HUES48 (cell line): ENCODE measurements around the gene EEF1G.

ENCODE experiments used
- H3K27ac ChIP-seq: one replicate; pipeline ENCODE4 v1.7.0; 2013; ENCODE audit warnings: low read depth, low read length, inconsistent platforms
- H3K27me3 ChIP-seq: 2 replicates; pipeline ENCODE4 v1.6.1; 2013; ENCODE audit warnings: mild to moderate bottlenecking, low read length; ENCODE audit not compliant: control insufficient read depth, insufficient read depth
- H3K36me3 ChIP-seq: 2 replicates; pipeline ENCODE4 v1.6.1; 2013; ENCODE audit warnings: low read length; ENCODE audit not compliant: control insufficient read depth, insufficient read depth
- H3K4me1 ChIP-seq: 2 replicates; pipeline ENCODE4 v1.6.1; 2013; ENCODE audit warnings: mild to moderate bottlenecking, low read length; ENCODE audit not compliant: control insufficient read depth, insufficient read depth
- H3K4me3 ChIP-seq: 2 replicates; pipeline ENCODE4 v1.5.1; 2013; ENCODE audit warnings: mild to moderate bottlenecking, low read depth, low read length
- H3K9ac ChIP-seq: 2 replicates; pipeline ENCODE4 v1.6.1; 2013; ENCODE audit warnings: mild to moderate bottlenecking, low read depth, low read length, moderate library complexity
- H3K9me3 ChIP-seq: 2 replicates; pipeline ENCODE4 v1.6.1; 2013; ENCODE audit warnings: low read length; ENCODE audit not compliant: control insufficient read depth, insufficient read depth

Gene EEF1G

GRCh38 chr11:62543680-62544444 is 29.8 kb downstream of the EEF1G start:
- Histone ChIP-seq H3K4me3 (peak overlapping the region; percentile 33; the same call in 1 of the 2 replicates), H3K27ac (no peak overlapping the region), H3K9ac (no peak overlapping the region), H3K9me3 (no peaks in the 10 kb centered on the region), H3K27me3 (peaks cover 64% of the 10 kb centered on the region), H3K36me3 (no peaks in the 10 kb centered on the region), H3K4me1 (peaks cover 18% of the 10 kb centered on the region)

- peak overlapping the region; percentile 32; the same call in 1 of the 2 replicates for H3K4me3 ChIP-seq
- H3K36me3 ChIP-seq: no peaks in the 10 kb centered on the region
- no peak overlapping the region for H3K9ac ChIP-seq
- peaks cover 17% of the 10 kb centered on the region for H3K4me1 ChIP-seq
- no peaks in the 10 kb centered on the region for H3K9me3 ChIP-seq
- H3K27me3 ChIP-seq: peaks cover 55% of the 10 kb centered on the region
- H3K27ac ChIP-seq: no peak overlapping the region
Measured at GRCh38 chr11:62542750-62543567, 30.7 kb downstream of the EEF1G start.

- Histone ChIP-seq H3K36me3 (no peaks in the 10 kb centered on the region), H3K9me3 (no peaks in the 10 kb centered on the region), H3K4me1 (peaks cover 11% of the 10 kb centered on the region), H3K4me3 (peak overlapping the region; percentile 32; the same call in 1 of the 2 replicates), H3K9ac (no peak overlapping the region), H3K27me3 (peaks cover 48% of the 10 kb centered on the region), H3K27ac (no peak overlapping the region)
Measured at GRCh38 chr11:62542111-62542745, 31.5 kb downstream of the EEF1G start.

- Histone ChIP-seq H3K4me3 (no peak overlapping the region), H3K36me3 (no peaks in the 10 kb centered on the region), H3K4me1 (peaks cover 11% of the 10 kb centered on the region), H3K9me3 (no peaks in the 10 kb centered on the region), H3K27ac (no peak overlapping the region), H3K27me3 (peaks cover 38% of the 10 kb centered on the region), H3K9ac (no peak overlapping the region)
Measured at GRCh38 chr11:62540804-62541701, 32.6 kb downstream of the EEF1G start.

- H3K27ac ChIP-seq: no peak overlapping the region
- H3K36me3 ChIP-seq: no peaks in the 10 kb centered on the region
- peaks cover 21% of the 10 kb centered on the region for H3K27me3 ChIP-seq
- H3K4me3 ChIP-seq: no peak overlapping the region
- no peaks in the 10 kb centered on the region for H3K9me3 ChIP-seq
- H3K9ac ChIP-seq: no peak overlapping the region
- peaks cover 4% of the 10 kb centered on the region for H3K4me1 ChIP-seq
Measured at GRCh38 chr11:62539238-62539925, 34.3 kb downstream of the EEF1G start.

GRCh38 chr11:62538470-62539237 is 35.0 kb downstream of the EEF1G start:
- Histone ChIP-seq H3K36me3 (peaks cover 2% of the 10 kb centered on the region), H3K9ac (no peak overlapping the region), H3K4me3 (no peak overlapping the region), H3K27ac (no peak overlapping the region), H3K9me3 (no peaks in the 10 kb centered on the region), H3K27me3 (peaks cover 14% of the 10 kb centered on the region), H3K4me1 (peaks cover 4% of the 10 kb centered on the region)

GRCh38 chr11:62536301-62536957 is 37.3 kb downstream of the EEF1G start:
- H3K9ac ChIP-seq: no peak overlapping the region

GRCh38 chr11:62535802-62536201 is 37.9 kb downstream of the EEF1G start:
- Histone ChIP-seq H3K36me3 (peaks cover 4% of the 10 kb centered on the region), H3K27ac (no peak overlapping the region), H3K4me3 (no peak overlapping the region), H3K9me3 (no peaks in the 10 kb centered on the region), H3K27me3 (no peaks in the 10 kb centered on the region), H3K9ac (no peak overlapping the region), H3K4me1 (no peaks in the 10 kb centered on the region)

More at GRCh38 chr11:62536301-62536957, 37.3 kb downstream of the EEF1G start:
- H3K4me3 ChIP-seq: no peak overlapping the region
- no peak overlapping the region for H3K27ac ChIP-seq
- H3K4me1 ChIP-seq: no peaks in the 10 kb centered on the region
- H3K9me3 ChIP-seq: no peaks in the 10 kb centered on the region
- peaks cover 4% of the 10 kb centered on the region for H3K36me3 ChIP-seq
- H3K27me3 ChIP-seq: no peaks in the 10 kb centered on the region

GRCh38 chr11:62534779-62535545 is 38.7 kb downstream of the EEF1G start:
- peaks cover 4% of the 10 kb centered on the region for H3K36me3 ChIP-seq
- H3K27me3 ChIP-seq: no peaks in the 10 kb centered on the region
- no peak overlapping the region for H3K4me3 ChIP-seq
- no peaks in the 10 kb centered on the region for H3K9me3 ChIP-seq
- no peak overlapping the region for H3K9ac ChIP-seq
- no peak overlapping the region for H3K27ac ChIP-seq
- no peaks in the 10 kb centered on the region for H3K4me1 ChIP-seq
